Karpas-422 (cell line): Measurements from ENCODE around the gene CHST8. TPM values are rescaled to one million over a fixed set of nuclear protein-coding genes. Genes with fewer than 3 reads are reported as not detected.

ENCODE experiments used
- DNase-seq: peaks from one replicate; pipeline ENCODE4 v3.0.0-alpha.2; 2015
- H2AFZ ChIP-seq: fragments of 200-600 bp; sonication (generic); 2 replicates; pipeline ENCODE4 v1.6.1; 2014; ENCODE audit warnings: antibody characterized with exemption, low read length, mixed read lengths
- H3K27ac ChIP-seq: fragments of 200-600 bp; sonication (generic); 2 replicates; pipeline ENCODE4 v1.5.1; 2014; ENCODE audit warnings: mild to moderate bottlenecking, low read length, moderate library complexity
- H3K27me3 ChIP-seq: fragments of 200-600 bp; sonication (generic); 2 replicates; pipeline ENCODE4 v1.6.1; 2014; ENCODE audit warnings: low read length, mixed read lengths
- H3K36me3 ChIP-seq: fragments of 200-600 bp; sonication (generic); 2 replicates; pipeline ENCODE4 v1.6.1; 2014; ENCODE audit warnings: low read length, mixed read lengths; ENCODE audit not compliant: insufficient read depth
- H3K4me1 ChIP-seq: fragments of 200-600 bp; sonication (generic); 2 replicates; pipeline ENCODE4 v1.6.1; 2014; ENCODE audit warnings: mild to moderate bottlenecking, low read length, mixed read lengths
- H3K4me2 ChIP-seq: fragments of 200-600 bp; sonication (generic); 2 replicates; pipeline ENCODE4 v1.6.1; 2014; ENCODE audit warnings: low read length, low read depth, mild to moderate bottlenecking; ENCODE audit not compliant: poor library complexity, severe bottlenecking
- H3K4me3 ChIP-seq: fragments of 200-600 bp; sonication (generic); 2 replicates; pipeline ENCODE4 v1.5.1; 2014; ENCODE audit warnings: mild to moderate bottlenecking, antibody characterized with exemption, low read length, mixed read lengths
- H3K79me2 ChIP-seq: fragments of 200-600 bp; sonication (generic); 2 replicates; pipeline ENCODE4 v1.6.1; 2014; ENCODE audit warnings: mild to moderate bottlenecking, low read length, mixed read lengths
- H3K9ac ChIP-seq: fragments of 200-600 bp; sonication (generic); 2 replicates; pipeline ENCODE4 v1.6.0; 2014; ENCODE audit warnings: low read length
- H3K9me2 ChIP-seq: fragments of 200-600 bp; sonication (generic), shearing (Covaris generic); replicated peaks from 2 replicates; pipeline ENCODE4 v1.6.0; 2014; ENCODE audit warnings: mild to moderate bottlenecking, low read length, moderate library complexity; ENCODE audit not compliant: insufficient read depth
- H3K9me3 ChIP-seq: fragments of 300-700, 200-600 bp; sonication (generic); 2 replicates; pipeline ENCODE4 v1.6.1; 2014; ENCODE audit warnings: low read length, mixed read lengths
- H4K20me1 ChIP-seq: fragments of 200-600 bp; sonication (generic); 2 replicates; pipeline ENCODE4 v1.6.1; 2014; ENCODE audit warnings: mild to moderate bottlenecking, antibody characterized with exemption, low read length, low read depth; ENCODE audit not compliant: insufficient read depth
- total RNA-seq: library from RNA; depleted of rRNA; stranded (reverse); fragments of >200 nt; shearing (Covaris generic); gene quantifications from 2 replicates; pipeline ENCODE4 v1.2.3, GENCODE V29; 2014; ENCODE audit warnings: low replicate concordance

CHST8 gene
- total RNA-seq, 1 experiment from 2014 or later: not detected

GRCh38 chr19:33770107-33770506 lies 148.4 kb downstream of the CHST8 start:
- Histone ChIP-seq H3K4me2 (no peak overlapping the region), H3K4me1 (no peaks in the 10 kb centered on the region), H2AFZ (no peak overlapping the region), H3K9ac (no peak overlapping the region), H3K27ac (no peak overlapping the region), H3K79me2 (no peaks in the 10 kb centered on the region), H3K27me3 (no peaks in the 10 kb centered on the region), H4K20me1 (peaks cover 7% of the 10 kb centered on the region; the same call in 1 of the 2 replicates), H3K4me3 (no peak overlapping the region), H3K36me3 (no peaks in the 10 kb centered on the region), H3K9me3 (no peaks in the 10 kb centered on the region), H3K9me2 (no peaks in the 10 kb centered on the region)
- DNase-seq: no peak

DNA sequence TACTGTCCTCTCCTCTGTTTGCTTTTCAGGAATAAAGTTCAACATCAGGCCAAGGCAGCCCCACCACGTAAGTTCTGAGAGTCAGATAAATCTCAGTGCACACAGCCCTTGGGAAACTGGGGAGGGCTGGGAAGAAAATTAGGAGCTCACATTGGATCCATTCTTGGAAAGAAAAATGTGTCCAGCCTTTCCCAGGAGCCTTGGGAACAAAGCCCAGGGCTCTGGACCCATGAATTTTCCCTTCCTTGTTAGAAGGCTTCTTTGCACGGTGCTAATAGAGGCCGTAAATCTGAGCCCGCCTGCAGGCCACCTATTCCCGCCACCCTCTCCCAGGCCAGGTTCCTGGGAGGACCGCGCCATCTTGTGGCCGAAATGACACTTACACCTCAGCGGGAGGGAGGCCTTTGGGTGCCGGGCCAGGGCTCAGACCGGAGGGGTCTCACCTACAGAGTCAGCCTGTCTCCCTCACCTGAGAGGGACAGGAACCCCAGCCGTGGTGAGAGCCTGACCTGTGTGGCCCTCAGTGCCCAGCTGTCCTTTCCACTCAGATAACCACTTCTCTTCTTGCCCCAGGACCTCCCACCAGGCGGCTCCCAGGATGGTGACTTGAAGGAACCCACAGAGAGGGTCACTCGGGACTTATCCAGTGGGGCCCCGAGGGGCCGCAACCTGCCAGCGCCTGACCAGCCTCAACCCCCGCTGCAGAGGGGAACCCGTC lies 149.8 kb downstream of the CHST8 start:
- no peak overlapping the region for H3K4me3 ChIP-seq
- DNase-seq: peak; percentile 92
- no peaks in the 10 kb centered on the region for H3K27me3 ChIP-seq

DNA sequence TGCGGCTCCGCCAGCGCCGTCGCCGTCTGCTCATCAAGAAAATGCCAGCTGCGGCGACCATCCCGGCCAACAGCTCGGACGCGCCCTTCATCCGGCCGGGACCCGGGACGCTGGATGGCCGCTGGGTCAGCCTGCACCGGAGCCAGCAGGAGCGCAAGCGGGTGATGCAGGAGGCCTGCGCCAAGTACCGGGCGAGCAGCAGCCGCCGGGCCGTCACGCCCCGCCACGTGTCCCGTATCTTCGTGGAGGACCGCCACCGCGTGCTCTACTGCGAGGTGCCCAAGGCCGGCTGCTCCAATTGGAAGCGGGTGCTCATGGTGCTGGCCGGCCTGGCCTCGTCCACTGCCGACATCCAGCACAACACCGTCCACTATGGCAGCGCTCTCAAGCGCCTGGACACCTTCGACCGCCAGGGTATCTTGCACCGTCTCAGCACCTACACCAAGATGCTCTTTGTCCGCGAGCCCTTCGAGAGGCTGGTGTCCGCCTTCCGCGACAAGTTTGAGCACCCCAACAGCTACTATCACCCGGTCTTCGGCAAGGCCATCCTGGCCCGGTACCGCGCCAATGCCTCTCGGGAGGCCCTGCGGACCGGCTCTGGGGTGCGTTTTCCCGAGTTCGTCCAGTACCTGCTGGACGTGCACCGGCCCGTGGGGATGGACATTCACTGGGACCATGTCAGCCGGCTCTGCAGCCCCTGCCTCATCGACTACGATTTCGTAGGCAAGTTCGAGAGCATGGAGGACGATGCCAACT lies 150.5 kb downstream of the CHST8 start:
- Histone ChIP-seq H3K9ac (no peak overlapping the region), H3K27ac (no peak overlapping the region), H2AFZ (no peak overlapping the region), H4K20me1 (peaks cover 7% of the 10 kb centered on the region; the same call in 1 of the 2 replicates), H3K4me3 (no peak overlapping the region), H3K79me2 (no peaks in the 10 kb centered on the region), H3K36me3 (no peaks in the 10 kb centered on the region), H3K27me3 (no peaks in the 10 kb centered on the region), H3K9me2 (no peaks in the 10 kb centered on the region), H3K4me1 (no peaks in the 10 kb centered on the region), H3K4me2 (no peak overlapping the region), H3K9me3 (no peaks in the 10 kb centered on the region)
- DNase-seq: no peak

More for the DNA sequence above, 149.8 kb downstream of the CHST8 start:
- Histone ChIP-seq H3K4me2 (no peak overlapping the region), H3K9ac (no peak overlapping the region), H3K9me2 (no peaks in the 10 kb centered on the region), H4K20me1 (peaks cover 7% of the 10 kb centered on the region; the same call in 1 of the 2 replicates), H3K79me2 (no peaks in the 10 kb centered on the region), H3K9me3 (no peaks in the 10 kb centered on the region), H3K36me3 (no peaks in the 10 kb centered on the region), H2AFZ (no peak overlapping the region), H3K4me1 (no peaks in the 10 kb centered on the region), H3K27ac (no peak overlapping the region)

- Histone ChIP-seq H3K36me3 (no peaks in the 10 kb centered on the region), H3K27me3 (no peaks in the 10 kb centered on the region), H3K4me1 (no peaks in the 10 kb centered on the region), H3K4me3 (no peak overlapping the region), H3K4me2 (no peak overlapping the region), H2AFZ (no peak overlapping the region), H3K9me3 (no peaks in the 10 kb centered on the region), H4K20me1 (peaks cover 7% of the 10 kb centered on the region; the same call in 1 of the 2 replicates), H3K79me2 (no peaks in the 10 kb centered on the region), H3K9ac (no peak overlapping the region), H3K27ac (no peak overlapping the region), H3K9me2 (no peaks in the 10 kb centered on the region)
- DNase-seq: no peak
Observed at GRCh38 chr19:33772858-33773180, 151.1 kb downstream of the CHST8 start.

DNA sequence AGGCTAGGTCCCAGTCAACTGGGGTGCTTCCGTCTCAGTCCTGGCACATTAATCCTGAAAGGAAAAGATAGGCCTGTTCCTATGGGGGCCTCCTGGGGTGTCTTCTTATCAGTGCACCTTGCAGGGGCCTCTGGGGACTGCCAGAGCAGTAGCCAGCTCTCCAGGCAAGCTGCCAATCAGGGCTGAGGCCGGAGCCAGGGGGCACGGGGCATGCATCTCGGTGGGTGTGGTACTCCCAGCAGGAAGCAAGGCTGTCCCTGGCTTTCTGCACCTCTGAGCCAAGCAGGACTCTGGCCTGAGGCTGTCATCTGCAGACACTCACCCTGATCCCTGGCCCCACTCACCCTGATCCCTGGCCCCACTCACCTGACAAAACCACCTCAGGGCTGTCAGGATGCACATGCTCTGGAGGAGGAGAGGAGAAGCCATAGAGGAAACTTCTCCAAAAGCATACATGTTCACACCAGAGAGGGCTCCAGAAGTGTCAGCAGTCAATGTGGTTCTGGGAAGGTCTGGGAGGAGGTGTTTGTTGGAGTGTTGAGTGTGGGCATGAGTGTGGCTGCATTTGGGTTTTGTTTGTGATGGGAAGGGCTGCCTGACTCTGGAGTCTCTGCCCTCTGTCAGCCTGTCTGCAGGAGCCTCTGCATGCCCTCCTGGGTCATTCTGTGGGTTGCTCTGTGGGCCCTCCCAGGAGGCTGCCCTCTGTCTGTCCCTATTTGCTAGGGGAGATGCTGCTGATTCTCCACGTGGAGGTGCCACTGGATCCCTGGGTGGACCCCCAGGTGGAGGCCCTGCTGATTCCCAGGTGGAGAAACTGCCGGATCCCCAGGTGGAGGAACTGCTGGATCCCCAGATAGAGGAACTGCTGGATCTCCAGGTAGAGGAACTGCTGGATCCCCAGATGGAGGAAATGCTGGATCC lies 152.2 kb downstream of the CHST8 start:
- no peak overlapping the region for H3K27ac ChIP-seq
- no peaks in the 10 kb centered on the region for H3K27me3 ChIP-seq
- no peaks in the 10 kb centered on the region for H3K9me2 ChIP-seq
- H3K79me2 ChIP-seq: no peaks in the 10 kb centered on the region
- H2AFZ ChIP-seq: no peak overlapping the region
- no peaks in the 10 kb centered on the region for H3K9me3 ChIP-seq
- H4K20me1 ChIP-seq: peaks cover 7% of the 10 kb centered on the region; the same call in 1 of the 2 replicates
- no peak overlapping the region for H3K4me3 ChIP-seq
- no peak for DNase-seq
- no peak overlapping the region for H3K4me2 ChIP-seq
- no peaks in the 10 kb centered on the region for H3K4me1 ChIP-seq
- H3K9ac ChIP-seq: no peak overlapping the region
- no peaks in the 10 kb centered on the region for H3K36me3 ChIP-seq

GRCh38 chr19:33774751-33775150 lies 153.0 kb downstream of the CHST8 start:
- H4K20me1 ChIP-seq: peaks cover 7% of the 10 kb centered on the region; the same call in 1 of the 2 replicates
- no peak overlapping the region for H3K4me2 ChIP-seq
- no peak overlapping the region for H3K9ac ChIP-seq
- no peaks in the 10 kb centered on the region for H3K9me2 ChIP-seq
- DNase-seq: no peak
- no peaks in the 10 kb centered on the region for H3K27me3 ChIP-seq
- H3K4me3 ChIP-seq: no peak overlapping the region
- H2AFZ ChIP-seq: no peak overlapping the region
- no peaks in the 10 kb centered on the region for H3K9me3 ChIP-seq
- no peaks in the 10 kb centered on the region for H3K36me3 ChIP-seq
- H3K79me2 ChIP-seq: no peaks in the 10 kb centered on the region
- no peaks in the 10 kb centered on the region for H3K4me1 ChIP-seq
- no peak overlapping the region for H3K27ac ChIP-seq

- Histone ChIP-seq H3K27ac (no peak overlapping the region), H3K27me3 (no peaks in the 10 kb centered on the region), H3K4me1 (no peaks in the 10 kb centered on the region), H3K36me3 (no peaks in the 10 kb centered on the region), H3K9ac (no peak overlapping the region), H3K79me2 (no peaks in the 10 kb centered on the region), H3K9me3 (no peaks in the 10 kb centered on the region), H3K9me2 (no peaks in the 10 kb centered on the region), H4K20me1 (peaks cover 5% of the 10 kb centered on the region; the same call in 1 of the 2 replicates), H3K4me3 (no peak overlapping the region), H3K4me2 (no peak overlapping the region), H2AFZ (no peak overlapping the region)
- no peak for DNase-seq
Observed at GRCh38 chr19:33775731-33776487, 154.2 kb downstream of the CHST8 start.
